PC-9 (cell line): ENCODE measurements around the gene CENPM.

ENCODE experiments used
- CTCF ChIP-seq: fragments of 200-600 bp; sonication (generic); conservative IDR thresholded peaks from 2 replicates; pipeline ENCODE4 v1.6.1; 2017; ENCODE audit warnings: mixed run types, antibody characterized with exemption, mild to moderate bottlenecking, moderate library complexity
- EZH2 ChIP-seq: fragments of 200-600 bp; sonication (generic); IDR thresholded peaks from 2 replicates; pipeline ENCODE4 v1.8.0; 2017; ENCODE audit warnings: antibody characterized with exemption, low read depth

- TF ChIP-seq EZH2 (no peak), CTCF (no peak)
These were observed 600 bp upstream of the CENPM start for GRCh38 chr22:41947424-41948080.
